SK-N-SH treated with all-trans-retinoic acid at 6 μM for 48 hours (cell line): ENCODE results near the gene FOXD4.
"Not testable (repeated sequence)": the region's sequence is repeated elsewhere in the genome, so short reads cannot be mapped to it uniquely, and the experiment has no call there.

Experiments
- PPARA ChIP-seq: fragments of 250-450 bp; sonication (Bioruptor Pico); IDR thresholded peaks from 2 replicates; pipeline ENCODE4 v1.5.0; 2020; ENCODE audit warnings: mild to moderate bottlenecking, borderline replicate concordance
- ZNF70 ChIP-seq: fragments of 450-650 bp; formaldehyde crosslinking; IDR thresholded peaks from 2 replicates; pipeline ENCODE4 v1.5.0; 2020; ENCODE audit warnings: mild to moderate bottlenecking, moderate library complexity
- TF ChIP-seq, protein P1 (sequence below): fragments of 250-450 bp; sonication (Bioruptor Pico); IDR thresholded peaks from 2 replicates; pipeline ENCODE4 v1.5.0; 2020; ENCODE audit warnings: mild to moderate bottlenecking, moderate library complexity
- TF ChIP-seq, protein P2 (sequence below): fragments of 250-450 bp; sonication (Bioruptor Pico); IDR thresholded peaks from 2 replicates; pipeline ENCODE4 v1.5.1; 2021; ENCODE audit warnings: mild to moderate bottlenecking, moderate library complexity
- TF ChIP-seq, protein P3 (sequence below): fragments of 250-450 bp; sonication (Bioruptor Pico); IDR thresholded peaks from 2 replicates; pipeline ENCODE4 v1.5.1; 2020; ENCODE audit warnings: low read depth, mild to moderate bottlenecking, moderate library complexity
- TF ChIP-seq, protein P4 (sequence below): fragments of 250-450 bp; sonication (Bioruptor Pico); IDR thresholded peaks from 2 replicates; pipeline ENCODE4 v1.8.0; 2020; ENCODE audit warnings: mild to moderate bottlenecking, moderate library complexity, borderline replicate concordance

DNA sequence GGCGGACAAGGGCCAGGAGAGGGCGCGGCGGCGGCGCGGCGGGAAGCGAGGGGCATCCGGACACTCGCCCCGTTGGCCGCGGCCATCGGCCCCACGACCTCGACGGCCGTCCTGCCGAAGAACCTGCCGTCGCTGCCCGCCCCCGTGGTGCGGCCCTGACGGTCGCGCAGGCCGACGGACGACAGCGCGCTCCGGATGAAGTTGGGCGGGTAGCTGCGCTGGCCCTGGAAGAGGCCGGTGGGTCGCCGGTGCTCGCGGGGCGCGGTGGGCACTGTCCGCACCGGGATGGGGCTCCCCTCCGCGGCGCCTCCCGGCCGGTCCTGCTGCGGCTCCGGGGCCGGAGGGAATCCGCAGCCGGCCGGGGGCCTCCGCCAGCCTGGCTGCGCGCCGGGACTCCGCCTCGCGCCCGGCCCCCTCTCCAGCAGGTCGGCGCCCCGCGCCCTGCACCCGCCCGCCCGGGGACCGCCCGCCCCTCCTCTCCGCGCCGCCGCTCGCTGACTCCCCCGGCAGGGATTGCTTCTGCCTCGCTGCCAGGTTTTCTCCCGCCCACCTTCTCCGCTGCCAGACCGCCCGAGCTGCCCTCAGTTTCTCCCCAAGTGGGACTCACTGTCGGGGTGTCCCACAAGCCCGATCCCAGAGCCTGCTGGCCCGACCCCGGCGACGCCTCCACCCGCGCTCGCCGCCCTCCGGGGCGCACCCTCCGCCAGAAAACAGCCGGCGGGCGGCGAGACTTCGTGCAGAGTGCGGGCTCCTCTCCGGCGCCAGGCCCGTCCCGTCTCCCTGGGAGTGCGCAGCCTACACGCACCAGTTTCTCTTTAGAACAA is 44.9 kb downstream of the FOXD4 start:
- TF ChIP-seq, protein P1, sequence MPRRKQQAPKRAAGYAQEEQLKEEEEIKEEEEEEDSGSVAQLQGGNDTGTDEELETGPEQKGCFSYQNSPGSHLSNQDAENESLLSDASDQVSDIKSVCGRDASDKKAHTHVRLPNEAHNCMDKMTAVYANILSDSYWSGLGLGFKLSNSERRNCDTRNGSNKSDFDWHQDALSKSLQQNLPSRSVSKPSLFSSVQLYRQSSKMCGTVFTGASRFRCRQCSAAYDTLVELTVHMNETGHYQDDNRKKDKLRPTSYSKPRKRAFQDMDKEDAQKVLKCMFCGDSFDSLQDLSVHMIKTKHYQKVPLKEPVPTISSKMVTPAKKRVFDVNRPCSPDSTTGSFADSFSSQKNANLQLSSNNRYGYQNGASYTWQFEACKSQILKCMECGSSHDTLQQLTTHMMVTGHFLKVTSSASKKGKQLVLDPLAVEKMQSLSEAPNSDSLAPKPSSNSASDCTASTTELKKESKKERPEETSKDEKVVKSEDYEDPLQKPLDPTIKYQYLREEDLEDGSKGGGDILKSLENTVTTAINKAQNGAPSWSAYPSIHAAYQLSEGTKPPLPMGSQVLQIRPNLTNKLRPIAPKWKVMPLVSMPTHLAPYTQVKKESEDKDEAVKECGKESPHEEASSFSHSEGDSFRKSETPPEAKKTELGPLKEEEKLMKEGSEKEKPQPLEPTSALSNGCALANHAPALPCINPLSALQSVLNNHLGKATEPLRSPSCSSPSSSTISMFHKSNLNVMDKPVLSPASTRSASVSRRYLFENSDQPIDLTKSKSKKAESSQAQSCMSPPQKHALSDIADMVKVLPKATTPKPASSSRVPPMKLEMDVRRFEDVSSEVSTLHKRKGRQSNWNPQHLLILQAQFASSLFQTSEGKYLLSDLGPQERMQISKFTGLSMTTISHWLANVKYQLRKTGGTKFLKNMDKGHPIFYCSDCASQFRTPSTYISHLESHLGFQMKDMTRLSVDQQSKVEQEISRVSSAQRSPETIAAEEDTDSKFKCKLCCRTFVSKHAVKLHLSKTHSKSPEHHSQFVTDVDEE (CRISPR knock-in tag), result not testable (repeated sequence)
- TF ChIP-seq, protein P2, sequence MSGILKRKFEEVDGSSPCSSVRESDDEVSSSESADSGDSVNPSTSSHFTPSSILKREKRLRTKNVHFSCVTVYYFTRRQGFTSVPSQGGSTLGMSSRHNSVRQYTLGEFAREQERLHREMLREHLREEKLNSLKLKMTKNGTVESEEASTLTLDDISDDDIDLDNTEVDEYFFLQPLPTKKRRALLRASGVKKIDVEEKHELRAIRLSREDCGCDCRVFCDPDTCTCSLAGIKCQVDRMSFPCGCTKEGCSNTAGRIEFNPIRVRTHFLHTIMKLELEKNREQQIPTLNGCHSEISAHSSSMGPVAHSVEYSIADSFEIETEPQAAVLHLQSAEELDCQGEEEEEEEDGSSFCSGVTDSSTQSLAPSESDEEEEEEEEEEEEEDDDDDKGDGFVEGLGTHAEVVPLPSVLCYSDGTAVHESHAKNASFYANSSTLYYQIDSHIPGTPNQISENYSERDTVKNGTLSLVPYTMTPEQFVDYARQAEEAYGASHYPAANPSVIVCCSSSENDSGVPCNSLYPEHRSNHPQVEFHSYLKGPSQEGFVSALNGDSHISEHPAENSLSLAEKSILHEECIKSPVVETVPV (CRISPR knock-in tag), result not testable (repeated sequence)
- TF ChIP-seq, protein P3, sequence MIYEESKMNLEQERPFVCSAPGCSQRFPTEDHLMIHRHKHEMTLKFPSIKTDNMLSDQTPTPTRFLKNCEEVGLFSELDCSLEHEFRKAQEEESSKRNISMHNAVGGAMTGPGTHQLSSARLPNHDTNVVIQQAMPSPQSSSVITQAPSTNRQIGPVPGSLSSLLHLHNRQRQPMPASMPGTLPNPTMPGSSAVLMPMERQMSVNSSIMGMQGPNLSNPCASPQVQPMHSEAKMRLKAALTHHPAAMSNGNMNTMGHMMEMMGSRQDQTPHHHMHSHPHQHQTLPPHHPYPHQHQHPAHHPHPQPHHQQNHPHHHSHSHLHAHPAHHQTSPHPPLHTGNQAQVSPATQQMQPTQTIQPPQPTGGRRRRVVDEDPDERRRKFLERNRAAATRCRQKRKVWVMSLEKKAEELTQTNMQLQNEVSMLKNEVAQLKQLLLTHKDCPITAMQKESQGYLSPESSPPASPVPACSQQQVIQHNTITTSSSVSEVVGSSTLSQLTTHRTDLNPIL, result not testable (repeated sequence)
- TF ChIP-seq, protein P4, sequence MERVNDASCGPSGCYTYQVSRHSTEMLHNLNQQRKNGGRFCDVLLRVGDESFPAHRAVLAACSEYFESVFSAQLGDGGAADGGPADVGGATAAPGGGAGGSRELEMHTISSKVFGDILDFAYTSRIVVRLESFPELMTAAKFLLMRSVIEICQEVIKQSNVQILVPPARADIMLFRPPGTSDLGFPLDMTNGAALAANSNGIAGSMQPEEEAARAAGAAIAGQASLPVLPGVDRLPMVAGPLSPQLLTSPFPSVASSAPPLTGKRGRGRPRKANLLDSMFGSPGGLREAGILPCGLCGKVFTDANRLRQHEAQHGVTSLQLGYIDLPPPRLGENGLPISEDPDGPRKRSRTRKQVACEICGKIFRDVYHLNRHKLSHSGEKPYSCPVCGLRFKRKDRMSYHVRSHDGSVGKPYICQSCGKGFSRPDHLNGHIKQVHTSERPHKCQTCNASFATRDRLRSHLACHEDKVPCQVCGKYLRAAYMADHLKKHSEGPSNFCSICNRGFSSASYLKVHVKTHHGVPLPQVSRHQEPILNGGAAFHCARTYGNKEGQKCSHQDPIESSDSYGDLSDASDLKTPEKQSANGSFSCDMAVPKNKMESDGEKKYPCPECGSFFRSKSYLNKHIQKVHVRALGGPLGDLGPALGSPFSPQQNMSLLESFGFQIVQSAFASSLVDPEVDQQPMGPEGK, result not testable (repeated sequence)
- TF ChIP-seq ZNF70; PPARA (CRISPR knock-in tag): not testable (repeated sequence)
